ENCODE results near the gene MAPK8IP1.
A peak's percentile ranks its signal among the peaks of the same experiment; 100 is the strongest.

Gene MAPK8IP1

DNA sequence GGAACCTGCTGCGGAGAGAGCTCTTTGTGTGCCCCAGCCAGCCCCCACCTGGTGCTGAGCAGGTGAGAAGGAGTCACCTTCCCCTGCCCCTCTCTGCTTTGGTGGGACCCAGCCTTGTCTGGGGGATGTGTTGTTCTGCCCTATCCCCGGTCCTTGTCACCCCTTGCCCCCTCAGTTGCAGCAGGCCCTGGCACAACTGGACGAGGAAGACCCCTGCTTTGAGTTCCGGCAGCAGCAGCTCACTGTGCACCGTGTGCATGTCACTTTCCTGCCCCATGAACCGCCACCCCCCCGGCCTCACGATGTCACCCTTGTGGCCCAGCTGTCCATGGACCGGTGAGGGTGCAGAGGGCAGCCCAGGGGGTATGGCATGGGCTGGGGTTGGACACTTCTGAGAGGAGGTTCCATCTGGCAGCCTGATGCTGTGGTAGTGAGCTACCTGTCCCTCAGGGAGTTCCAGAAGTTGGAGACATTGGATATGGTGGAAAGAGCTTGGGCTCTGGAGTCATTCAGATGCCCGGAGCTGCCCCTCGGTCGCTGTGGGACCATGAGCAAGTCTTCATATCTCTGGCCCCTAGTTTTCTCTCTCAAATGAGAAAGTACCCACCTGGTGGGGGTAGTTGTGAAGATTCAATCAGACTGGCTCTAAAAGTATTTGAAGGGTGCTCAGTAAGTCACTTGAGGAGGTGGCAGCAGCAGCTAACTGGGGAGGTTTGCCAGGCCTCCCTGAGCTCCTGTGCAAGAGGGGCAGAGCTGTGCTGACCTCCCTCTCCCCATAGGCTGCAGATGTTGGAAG lies 41.3 kb downstream of the MAPK8IP1 start:
- no peak for DNase-seq (ENCODE audit: low read depth)

DNA sequence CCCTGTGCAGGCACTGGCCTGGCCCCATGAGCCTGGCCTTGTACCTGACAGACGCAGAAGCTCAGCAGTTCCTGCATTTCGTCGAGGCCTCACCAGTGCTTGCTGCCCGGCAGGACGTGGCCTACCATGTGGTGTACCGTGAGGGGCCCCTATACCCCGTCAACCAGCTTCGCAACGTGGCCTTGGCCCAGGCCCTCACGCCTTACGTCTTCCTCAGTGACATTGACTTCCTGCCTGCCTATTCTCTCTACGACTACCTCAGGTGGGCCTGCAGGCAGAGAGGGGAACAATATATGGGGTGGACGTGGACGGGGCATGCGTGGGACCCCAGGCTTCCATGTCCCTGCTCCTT lies 41.9 kb downstream of the MAPK8IP1 start:
- DNase-seq (ENCODE audit: low read depth): no peak

DNA sequence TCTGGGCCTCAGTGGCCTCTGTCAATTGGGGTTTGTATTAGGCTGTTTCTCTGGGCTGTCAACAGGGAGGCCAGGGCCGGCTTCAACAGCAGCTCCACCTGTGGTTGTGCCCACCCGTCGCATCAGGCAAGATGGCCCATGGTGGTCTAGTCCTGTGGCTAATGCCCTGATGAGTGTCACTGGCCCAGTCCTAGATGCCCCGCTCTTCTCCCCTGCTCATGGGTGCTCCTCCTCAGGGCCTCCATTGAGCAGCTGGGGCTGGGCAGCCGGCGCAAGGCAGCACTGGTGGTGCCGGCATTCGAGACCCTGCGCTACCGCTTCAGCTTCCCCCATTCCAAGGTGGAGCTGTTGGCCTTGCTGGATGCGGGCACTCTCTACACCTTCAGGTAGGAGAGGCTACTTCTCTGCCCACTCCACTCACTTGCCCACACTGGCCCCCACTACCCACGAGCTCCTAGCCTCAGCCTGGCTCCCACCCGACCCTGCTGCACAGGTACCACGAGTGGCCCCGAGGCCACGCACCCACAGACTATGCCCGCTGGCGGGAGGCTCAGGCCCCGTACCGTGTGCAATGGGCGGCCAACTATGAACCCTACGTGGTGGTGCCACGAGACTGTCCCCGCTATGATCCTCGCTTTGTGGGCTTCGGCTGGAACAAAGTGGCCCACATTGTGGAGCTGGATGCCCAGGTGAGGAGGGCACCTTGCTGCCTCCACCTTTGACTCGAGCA lies 42.4 kb downstream of the MAPK8IP1 start:
- DNase-seq (ENCODE audit: low read depth): no peak

DNA sequence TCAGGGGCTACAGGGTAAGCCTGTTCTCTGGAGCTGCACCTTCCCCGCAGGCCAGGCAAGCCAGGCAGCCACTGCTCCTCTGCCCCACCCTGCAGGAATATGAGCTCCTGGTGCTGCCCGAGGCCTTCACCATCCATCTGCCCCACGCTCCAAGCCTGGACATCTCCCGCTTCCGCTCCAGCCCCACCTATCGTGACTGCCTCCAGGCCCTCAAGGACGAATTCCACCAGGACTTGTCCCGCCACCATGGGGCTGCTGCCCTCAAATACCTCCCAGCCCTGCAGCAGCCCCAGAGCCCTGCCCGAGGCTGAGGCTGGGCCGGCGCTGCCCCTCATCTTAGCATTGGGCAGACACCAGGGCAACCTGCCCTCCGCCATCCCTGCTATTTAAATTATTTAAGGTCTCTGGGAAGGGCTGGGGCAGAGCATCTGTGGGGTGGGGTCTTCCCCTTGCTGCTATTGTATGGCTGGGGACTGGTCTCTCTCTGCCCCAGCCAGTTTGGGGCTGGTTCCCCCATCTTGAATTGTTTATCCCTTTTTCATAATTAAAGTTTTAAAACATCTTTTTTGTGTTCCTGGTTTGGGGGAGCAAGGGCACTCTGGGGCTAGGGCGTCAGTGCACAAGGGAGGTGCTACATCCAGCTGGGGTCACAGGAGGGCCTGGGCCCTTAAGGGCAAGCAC lies 43.2 kb downstream of the MAPK8IP1 start:
- no peak for DNase-seq (ENCODE audit: low read depth)

DNA sequence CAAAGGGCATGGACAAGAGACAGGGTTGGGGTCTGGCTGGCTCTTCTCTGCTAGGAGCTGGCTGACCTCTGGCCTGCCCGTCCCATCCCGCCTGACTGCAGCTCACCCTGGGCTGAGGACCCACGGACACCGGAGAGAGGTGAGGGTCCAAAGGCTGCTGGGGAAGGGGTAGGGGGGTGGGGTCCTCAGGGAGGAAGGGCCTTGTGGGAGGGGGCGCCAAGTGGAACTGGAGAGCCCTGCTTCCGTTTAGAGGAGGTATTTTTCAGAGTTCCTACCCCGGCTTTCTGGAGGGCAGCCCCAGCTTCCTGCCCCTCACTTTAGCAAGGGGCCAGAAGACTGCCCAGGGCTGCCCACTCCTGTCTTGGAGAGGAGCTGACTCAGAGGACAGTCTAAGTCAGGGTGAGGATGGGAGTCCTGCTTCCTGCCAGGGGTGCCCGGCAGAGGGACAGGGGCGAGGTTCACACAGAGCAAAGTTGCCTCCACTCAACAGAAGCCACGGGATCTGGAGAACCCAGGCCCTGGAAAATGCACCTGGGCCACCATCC lies 44.1 kb downstream of the MAPK8IP1 start:
- peak; percentile 46 for DNase-seq (ENCODE audit: low read depth)

DNA sequence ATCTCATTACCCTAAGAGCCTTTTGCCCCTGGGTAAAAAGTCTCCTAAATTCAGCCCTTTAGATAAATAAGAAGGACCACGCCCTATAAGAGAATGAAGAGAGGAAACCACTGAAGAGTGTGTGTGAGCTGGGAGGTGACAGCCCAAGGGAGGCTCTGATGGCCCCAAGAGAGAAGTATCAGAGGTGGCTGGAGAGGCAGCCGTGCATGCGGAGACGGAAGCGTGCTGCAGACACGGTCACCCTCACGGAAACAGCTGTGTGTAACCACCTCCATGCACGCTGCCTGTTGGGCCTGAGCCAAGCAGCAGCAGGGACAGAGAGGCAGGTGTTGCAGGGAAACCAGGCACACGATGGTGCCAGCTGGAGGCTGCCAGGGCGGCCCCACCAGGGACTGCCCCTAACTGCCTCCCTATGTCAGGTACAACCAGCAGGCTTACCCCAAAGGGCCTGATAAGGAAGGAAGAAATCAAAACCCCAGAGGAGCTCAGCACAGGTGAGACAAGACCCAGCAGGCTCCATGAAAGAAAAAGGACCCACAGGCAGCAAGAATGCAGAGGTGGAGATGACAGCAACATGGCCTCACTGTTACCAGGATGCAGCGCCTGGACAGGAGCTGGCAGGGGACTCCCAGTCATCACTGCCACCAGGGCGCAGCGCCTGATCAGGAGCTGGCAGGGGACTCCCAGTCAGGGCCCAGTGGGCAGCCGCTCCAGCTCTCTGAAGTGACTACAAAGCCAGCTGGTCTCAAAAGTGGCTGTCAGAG lies 44.8 kb downstream of the MAPK8IP1 start:
- no peak for DNase-seq (ENCODE audit: low read depth)

DNA sequence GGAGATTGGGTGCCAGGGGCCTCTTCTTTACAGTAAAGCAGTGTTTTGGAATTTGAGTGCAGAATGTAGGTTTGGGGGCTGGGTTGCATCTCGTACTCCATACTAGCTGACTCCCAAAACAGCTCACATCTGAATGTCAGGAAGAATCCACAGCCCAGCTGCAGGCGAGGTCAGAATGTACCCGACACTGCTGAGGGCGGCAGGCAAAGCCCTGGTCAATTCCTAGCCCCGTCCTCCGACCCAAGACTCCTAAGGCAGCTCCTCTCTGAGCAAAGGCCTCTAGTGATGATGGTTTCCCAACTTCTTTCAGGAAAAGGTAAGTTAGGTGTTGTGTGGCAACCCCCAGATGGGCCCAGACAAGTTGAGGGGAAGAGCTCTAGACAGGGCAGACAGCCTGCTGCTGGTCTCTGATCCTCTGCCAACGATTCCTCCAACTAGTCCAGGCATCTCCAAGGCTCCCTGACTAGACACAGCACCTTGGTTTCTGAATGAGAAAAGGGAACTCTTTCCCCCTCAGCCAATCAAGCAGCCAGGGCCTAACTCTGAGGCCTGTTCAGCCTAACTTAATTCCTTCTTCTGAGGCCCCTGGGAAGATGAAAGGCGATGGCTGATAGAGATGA lies 45.6 kb downstream of the MAPK8IP1 start:
- no peak for DNase-seq (ENCODE audit: low read depth)

DNA sequence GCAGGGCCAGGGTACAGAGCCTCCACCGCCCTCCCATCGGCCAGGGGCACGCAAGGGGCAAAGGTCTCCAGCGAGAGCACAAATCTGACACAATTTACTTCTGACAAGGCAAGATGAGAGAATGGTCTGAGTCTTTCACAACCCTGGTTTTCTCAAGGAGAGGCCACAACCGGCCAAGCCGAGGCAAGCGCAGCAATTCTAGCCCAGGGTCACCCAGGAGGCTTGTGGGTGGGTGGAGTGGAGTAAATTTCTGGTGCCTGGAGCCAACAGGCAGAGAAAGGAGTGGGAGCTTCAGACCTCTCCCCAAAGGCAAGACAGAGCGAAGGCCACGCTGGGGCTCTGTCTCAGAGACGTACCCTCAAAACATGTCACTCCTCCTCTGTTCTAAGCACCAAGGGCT lies 46.3 kb downstream of the MAPK8IP1 start:
- no peak for DNase-seq (ENCODE audit: low read depth)

DNA sequence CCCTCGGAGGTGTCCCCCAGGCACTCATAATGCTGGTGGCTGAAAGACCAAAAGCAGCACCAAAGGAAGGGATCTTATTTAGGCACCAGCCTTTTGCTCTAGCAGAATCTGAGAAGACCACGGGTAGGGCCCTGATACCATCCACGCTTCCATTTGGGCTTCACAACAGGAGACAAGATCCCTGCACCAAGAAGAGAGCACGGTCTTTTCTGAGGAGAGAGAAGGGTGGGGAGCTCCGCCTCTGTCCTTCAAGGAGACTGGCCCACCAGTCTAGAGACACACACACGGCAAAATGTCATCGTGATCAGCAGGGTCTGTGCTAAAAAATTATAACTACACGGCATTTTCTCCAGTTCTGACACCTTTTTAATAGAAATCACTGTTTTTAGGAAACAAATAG lies 46.8 kb downstream of the MAPK8IP1 start:
- no peak for DNase-seq (ENCODE audit: low read depth)

DNA sequence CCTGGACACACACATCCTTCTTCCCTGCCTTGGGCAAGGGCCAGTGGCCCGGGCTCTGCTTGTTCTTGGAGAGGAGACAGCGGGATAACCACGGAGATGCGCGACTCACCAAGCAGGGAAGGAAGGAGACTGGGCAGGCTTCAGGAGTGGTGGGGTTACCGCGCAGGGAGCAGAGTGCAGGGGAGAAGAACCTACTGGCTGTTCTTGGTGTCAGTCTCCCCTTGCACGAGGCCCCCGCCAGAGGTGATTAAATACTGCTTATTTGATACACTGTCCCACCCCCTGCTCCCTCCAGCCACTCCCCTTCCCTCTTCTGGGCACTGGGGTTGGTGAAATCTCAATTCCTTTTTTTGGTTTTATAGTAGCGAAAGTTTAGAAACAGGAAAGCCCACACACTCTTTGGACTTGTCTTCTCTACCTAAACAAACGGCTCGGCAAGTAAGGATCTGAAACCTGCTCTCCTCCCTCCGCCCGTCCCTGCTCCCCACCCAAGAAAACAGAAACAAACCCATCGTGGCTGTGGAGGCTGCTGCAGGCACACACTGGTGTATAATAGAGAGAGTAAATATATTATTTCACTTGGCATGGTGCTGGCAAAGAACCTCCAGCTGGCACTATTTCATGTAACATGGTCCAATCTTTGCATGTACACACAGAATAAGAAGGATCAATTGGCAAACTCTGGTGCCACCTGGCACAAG lies 47.8 kb downstream of the MAPK8IP1 start:
- peak; percentile 53 for DNase-seq (ENCODE audit: low read depth)

DNA sequence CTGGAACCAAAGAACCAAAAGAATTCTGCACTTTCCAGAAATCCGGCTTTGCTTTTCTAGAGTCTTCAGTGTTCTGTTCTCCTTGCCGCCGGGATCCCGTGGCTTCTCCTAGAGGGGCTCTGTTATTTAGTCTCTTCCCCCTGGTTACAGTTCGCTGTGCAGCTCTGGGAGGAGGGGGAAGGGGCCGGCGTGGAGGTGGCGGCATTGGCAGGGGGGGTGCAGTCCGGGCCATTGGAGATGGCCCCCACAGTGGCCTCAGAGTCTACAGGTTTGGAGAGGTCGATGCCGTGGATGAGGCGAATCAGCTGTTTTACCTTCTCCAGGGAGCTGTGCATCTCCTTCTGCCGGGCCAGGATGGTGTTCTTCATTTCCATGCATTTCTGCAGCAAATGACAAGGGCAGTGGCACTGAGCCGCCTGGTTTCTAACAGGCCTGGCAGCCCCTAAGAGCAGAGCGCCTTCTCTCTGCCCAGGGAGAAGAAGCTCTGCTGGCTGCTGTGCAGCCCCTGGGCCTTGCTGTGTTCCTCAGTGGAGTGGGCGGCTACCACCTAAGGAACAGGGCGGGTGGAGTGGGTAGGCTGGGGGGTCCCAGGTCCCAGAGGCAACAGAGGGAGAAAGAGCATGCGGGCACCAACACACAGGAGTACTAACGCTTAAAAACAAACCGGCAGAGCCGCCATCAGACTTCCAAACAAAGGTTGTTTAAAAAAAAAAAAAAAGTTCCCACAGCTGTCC lies 48.6 kb downstream of the MAPK8IP1 start:
- no peak for DNase-seq (ENCODE audit: low read depth)

DNA sequence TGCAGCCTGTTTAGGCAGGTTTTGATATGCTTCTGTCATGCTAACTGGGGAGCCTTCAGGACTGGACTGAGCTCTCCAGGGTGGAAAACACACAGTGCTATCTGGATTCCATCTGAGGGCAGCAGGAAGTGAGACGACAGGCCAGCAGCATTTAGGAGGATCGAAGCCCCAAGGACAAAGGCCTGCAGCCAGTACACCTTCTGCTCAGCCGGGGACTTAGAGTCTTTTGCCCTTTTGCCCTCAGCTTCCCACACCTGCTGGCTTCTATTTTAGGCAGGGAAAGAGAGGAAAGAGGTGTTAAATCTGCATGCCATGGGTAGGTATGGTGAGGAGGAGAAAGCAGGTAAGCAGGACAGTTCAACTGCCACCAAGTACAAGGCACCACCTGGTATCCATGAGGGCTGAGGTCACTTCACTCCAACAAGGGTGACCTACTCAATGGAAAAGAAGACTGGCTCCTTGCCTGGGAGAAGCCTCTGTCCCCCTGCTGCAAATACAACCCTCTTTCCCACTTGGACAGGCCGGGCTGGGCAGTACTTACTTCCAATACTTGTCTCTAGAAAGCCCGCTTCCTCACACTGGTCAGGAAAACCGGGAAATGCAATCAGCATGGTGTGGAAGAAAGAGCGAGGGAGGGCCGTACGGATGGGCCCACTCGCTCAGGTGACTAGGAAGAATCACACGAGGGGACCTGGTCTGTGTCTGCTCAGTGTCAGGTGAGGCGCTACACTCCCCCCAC lies 49.3 kb downstream of the MAPK8IP1 start:
- DNase-seq (ENCODE audit: low read depth): no peak

DNA sequence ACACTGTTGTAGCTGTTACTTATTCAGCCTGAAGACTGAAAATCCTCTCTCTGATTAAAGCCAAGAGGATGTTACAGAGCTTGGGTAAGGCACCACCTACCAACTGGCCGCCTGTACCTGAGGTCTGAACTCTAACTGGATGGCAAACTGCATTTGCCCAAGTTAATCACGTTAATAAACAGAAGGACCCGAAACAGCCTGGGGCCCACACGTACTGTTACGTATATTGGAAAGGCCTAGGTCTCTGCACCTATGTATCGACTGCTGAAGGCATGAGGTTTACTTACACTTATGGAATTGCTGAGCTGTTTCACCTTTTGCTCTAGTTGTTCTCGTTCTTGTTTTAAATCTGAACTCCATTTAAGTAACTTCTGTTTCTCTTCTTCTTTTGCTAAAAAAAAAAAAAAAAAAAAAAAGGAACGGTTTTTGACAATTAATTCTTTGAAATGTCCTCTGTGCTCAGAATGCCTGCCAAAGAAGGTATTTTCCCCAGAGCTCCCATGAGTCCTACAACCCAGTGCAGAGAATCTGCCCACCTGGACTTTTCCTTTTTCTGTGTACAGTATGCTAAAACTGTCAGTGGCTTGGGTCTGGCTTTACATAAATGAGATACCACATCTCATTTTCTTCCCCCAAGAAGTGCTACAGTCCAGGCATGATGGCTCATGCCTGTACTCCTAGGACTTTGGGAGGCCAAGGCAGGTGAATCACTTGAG lies 50.1 kb downstream of the MAPK8IP1 start:
- no peak for DNase-seq (ENCODE audit: low read depth)

DNA sequence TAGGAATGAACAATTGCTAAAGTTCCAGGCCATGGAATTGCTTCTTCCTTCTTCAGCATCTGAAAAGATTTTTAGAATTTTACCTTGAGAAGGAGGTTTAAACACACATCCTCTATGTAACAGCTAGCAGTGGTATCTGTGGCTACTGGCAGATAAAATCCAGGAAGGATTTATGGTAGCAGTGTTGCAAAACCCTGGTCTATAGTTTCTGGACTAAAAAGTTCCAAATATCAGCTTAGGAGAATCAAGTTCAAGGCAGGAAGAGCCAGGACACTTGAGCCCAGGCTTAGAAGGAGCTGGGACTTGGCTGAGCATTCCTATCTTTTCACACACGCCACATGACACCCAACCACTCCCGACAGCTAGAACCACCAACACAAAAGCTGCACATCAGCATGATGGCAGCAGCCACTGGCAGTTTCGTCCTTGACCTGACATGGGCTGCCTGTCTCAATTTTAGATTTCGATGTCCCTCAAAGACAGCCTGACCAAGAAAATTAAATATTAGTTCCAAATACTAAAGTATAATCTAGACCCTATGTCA lies 51.1 kb downstream of the MAPK8IP1 start:
- DNase-seq (ENCODE audit: low read depth): no peak

DNA sequence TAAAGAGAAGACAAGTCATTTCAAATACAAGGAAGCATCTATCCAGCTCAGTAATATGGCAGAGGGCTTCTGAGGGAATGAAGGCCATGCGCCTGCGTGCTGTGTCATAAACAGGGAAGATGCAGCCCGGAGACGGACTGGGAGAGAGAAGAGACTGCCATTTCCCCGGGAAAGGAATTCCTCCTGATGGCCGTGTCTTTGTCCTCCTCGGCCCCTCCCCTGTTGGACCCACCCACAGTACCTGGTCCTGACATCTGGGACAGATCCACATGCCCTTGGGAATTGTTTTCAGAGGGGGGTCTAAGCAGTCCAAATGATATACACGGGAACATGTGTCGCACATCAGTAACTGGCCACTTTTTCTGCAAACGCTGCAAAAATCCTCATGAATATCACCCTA lies 52.5 kb downstream of the MAPK8IP1 start:
- no peak for DNase-seq (ENCODE audit: low read depth)

DNA sequence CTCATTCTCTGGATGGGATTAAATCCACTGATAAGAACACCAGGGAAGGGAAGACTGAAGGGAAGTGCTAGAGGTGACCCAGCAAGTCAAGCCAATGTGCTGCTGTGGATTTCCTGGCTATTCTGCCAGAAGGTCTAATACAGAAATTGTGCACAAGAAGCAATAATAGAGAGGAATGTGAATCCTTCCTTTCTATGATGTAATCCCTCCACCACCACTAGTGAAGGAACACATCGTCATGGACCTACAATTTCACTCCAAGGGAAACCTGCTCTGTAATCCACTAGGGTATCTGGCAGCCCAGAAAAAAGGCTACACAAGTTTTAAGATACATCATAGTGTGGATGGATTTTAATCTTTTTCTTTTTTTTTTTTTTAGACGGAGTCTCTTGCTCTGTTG lies 54.4 kb downstream of the MAPK8IP1 start:
- DNase-seq (ENCODE audit: low read depth): no peak

DNA sequence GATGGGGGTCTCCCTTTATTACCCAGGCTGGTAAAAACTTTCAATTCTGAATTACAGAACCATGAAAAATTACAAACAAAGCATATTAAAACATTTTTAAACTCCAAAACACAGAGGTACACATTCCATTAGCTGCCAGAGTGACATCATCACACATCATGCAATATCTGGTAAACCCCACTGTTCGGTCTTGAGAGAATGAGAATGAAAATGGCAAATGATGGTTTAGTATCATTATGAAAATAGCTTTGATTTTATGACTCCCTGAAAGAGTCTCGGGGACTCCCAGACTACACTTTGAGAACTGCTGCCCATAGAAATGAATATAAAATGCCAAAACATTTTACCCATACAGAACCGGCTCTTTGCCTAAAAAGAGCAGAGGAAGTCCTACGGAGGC lies 55.8 kb downstream of the MAPK8IP1 start:
- no peak for DNase-seq (ENCODE audit: low read depth)

DNA sequence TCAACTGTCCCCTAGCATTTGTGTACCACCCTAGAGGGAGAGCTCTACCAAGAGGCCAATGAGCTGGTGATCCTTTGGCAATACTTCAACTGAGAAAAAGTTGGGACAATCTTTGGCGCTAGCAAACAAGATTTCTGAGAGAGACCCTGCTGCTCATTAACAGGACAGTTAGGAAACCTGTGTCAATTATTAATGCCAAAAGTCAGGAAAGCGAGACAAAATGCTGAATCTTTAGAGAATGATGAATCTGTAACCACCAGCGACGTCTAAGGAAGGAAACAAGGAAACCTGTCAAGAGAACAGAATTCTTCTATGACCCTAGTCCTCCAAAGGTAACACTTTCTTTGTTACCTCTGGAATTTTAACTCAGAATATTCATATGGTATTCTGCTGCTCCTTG lies 56.9 kb downstream of the MAPK8IP1 start:
- DNase-seq (ENCODE audit: low read depth): no peak
